ENCODE measurements around the gene CD160. TPM values are rescaled to one million over a fixed set of nuclear protein-coding genes. Genes with fewer than 3 reads are reported as not detected.
A peak's percentile ranks its signal among the peaks of the same experiment; 100 is the strongest.

CD160 gene
- total and polyA plus RNA-seq, 8 donors, result 0.42 to 3.2 (median 2.6) TPM

DNA sequence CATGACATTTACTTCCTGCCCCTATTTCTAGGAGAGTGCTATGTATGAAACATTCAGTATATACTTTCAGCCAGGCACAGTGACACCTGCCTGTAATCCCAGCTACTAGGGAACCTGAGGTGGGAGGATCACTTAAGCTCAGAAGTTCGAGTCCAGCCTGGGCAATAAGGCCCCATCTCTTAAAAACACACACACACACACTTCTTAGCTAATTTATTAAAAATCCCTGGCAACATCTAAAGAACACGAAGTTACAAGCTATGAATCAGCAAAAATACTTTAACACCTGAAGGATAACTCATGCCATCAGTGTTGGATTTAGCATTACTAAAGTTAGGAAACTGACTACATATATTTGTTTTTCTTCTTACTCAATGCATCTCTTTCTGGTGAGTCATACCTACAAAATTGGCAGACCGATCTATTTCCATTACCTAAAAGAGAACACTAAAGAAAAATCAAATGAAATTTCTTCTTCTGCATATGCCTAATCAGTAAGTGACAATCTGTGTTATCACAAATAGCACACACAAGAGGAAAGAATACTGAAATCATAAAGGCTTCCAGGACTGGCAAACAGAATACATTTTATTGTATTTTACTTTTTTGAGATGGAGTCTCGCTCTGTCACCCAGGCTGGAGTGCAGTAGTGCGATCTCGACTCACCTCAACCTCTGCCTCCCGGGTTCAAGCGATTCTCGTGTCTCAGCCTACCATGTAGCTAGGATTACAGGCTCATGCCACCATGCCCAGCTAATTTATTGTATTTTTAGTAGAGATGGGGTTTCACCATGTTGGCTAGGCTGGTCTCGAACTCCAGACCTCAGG, 63.2 kb downstream of the CD160 start:
- TF ChIP-seq, protein P1, sequence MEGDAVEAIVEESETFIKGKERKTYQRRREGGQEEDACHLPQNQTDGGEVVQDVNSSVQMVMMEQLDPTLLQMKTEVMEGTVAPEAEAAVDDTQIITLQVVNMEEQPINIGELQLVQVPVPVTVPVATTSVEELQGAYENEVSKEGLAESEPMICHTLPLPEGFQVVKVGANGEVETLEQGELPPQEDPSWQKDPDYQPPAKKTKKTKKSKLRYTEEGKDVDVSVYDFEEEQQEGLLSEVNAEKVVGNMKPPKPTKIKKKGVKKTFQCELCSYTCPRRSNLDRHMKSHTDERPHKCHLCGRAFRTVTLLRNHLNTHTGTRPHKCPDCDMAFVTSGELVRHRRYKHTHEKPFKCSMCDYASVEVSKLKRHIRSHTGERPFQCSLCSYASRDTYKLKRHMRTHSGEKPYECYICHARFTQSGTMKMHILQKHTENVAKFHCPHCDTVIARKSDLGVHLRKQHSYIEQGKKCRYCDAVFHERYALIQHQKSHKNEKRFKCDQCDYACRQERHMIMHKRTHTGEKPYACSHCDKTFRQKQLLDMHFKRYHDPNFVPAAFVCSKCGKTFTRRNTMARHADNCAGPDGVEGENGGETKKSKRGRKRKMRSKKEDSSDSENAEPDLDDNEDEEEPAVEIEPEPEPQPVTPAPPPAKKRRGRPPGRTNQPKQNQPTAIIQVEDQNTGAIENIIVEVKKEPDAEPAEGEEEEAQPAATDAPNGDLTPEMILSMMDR (IDR thresholded peaks at IDR 0.05), result no peak
- Histone ChIP-seq H3K27me3 (no peaks in the 10 kb centered on the region), H3K36me3 (peaks cover 0 to 29% of the 10 kb centered on the region in 2 donors), H3K4me1 (peaks cover 7 to 14% of the 10 kb centered on the region in 2 donors), H3K9me3 (no peaks in the 10 kb centered on the region), H3K4me3 (no peak overlapping the region), H3K27ac (peak overlapping the region; percentile 31 to 55)
- intact Hi-C loops (cut with DNase I), result no loop called here
- peak; percentile 84 for ATAC-seq
- DNase-seq, result no peak

DNA sequence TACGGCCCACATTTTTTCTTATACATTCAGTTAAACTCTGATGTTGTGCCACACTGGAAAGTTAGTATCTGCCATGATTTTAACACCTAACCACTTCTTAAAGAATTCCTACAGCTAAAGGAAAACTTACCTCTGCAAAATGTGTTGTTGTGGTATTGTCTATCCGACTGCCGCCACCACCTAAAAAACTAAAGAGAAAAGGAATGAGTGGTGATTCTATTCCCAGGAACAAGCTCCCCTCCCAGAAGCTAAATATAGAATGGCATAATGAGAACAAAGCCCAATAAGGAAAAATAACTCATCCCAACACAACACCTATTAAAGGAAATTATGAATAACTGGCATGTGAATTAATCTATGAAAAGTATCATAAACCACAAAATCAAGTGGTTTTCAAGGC, 65.1 kb downstream of the CD160 start:
- intact Hi-C loops (cut with DNase I), result no loop called here
- TF ChIP-seq, protein P1 (IDR thresholded peaks at IDR 0.05), result no peak
- Histone ChIP-seq H3K4me3 (no peak overlapping the region), H3K4me1 (peaks cover 7 to 14% of the 10 kb centered on the region in 2 donors), H3K9me3 (no peaks in the 10 kb centered on the region), H3K27me3 (no peaks in the 10 kb centered on the region), H3K36me3 (peaks cover 0 to 39% of the 10 kb centered on the region in 2 donors), H3K27ac (no peak overlapping the region)
- ATAC-seq (no peak), DNase-seq (no peak)

DNA sequence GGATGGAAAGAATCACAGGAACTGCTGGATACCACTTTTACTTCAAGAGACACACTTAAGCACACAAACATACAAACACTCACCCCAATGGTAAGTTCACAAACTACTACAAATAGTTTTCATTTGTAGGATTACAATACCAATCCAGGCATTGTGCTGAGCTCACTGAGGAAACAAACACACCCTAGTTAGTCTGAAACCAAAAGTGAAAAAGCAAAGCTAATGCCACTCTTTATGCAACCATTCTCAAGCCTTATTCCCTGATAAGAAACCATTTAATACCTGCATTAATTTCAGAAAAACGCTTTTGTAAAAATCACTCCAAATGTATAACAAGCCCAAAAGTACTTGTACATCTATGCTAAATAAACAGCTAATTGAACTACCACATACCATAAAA, 66.2 kb downstream of the CD160 start:
- peak; percentile 81 for ATAC-seq

DNA sequence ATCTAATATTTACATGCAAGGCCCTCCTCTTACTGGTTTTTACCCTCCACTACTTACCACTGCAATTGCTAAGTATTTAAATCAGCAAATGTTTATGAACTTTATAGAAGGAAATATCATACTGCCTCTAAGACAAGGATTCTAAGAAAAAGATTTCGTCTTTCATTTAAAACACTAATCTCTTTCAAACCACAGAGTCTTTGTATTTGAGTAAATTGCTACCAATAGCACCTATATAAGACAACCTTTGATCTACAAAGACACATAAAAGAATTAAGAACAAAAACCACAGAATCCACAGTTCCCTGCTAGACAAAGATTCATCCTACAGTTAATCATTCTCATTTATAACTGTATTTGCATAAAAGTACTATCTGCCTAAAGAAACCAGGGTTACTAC, 67.0 kb downstream of the CD160 start:
- DNase-seq, result no peak
- no peak overlapping the region for H3K4me3 ChIP-seq
- peak overlapping the region in 1 of 2 donors; percentile 39 for H3K27ac ChIP-seq
- peaks cover 7 to 14% of the 10 kb centered on the region in 2 donors for H3K4me1 ChIP-seq
- peaks cover 0 to 23% of the 10 kb centered on the region in 2 donors for H3K36me3 ChIP-seq
- TF ChIP-seq, protein P1 (IDR thresholded peaks at IDR 0.05), result no peak
- no peak for ATAC-seq
- no peaks in the 10 kb centered on the region for H3K27me3 ChIP-seq
- intact Hi-C loops (cut with DNase I), result no loop called here
- H3K9me3 ChIP-seq, result no peaks in the 10 kb centered on the region

More for the DNA sequence above, 66.2 kb downstream of the CD160 start:
- intact Hi-C loops (cut with DNase I), result no loop called here
- Histone ChIP-seq H3K27me3 (no peaks in the 10 kb centered on the region), H3K36me3 (peaks cover 0 to 27% of the 10 kb centered on the region in 2 donors), H3K27ac (peak overlapping the region; percentile 39 to 62), H3K9me3 (no peaks in the 10 kb centered on the region), H3K4me3 (no peak overlapping the region), H3K4me1 (peaks cover 7 to 14% of the 10 kb centered on the region in 2 donors)
- DNase-seq, result no peak
- TF ChIP-seq, protein P1 (IDR thresholded peaks at IDR 0.05), result no peak

DNA sequence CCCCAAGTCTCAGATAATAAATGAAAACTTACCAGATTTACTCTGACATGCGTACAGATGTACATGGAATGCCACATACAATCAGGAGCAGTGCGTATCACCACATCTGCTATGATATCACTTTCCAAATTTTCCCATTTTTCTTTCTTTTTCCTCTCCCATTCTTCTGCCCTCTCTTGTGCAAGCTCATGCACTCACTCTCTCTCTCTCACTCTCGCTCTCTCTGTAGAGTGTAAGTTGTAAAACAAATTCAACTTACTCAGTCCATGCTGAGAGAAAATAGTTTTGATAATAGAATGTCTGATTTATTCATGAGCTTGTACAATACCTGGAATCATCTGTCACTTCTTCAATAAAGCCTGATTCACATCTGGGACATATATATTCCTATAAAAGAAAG, 69.3 kb downstream of the CD160 start:
- peaks cover 0 to 31% of the 10 kb centered on the region in 2 donors for H3K36me3 ChIP-seq
- no peak for DNase-seq
- ATAC-seq, result no peak
- H3K4me1 ChIP-seq, result peaks cover 7 to 14% of the 10 kb centered on the region in 2 donors
- intact Hi-C loops (cut with DNase I), result no loop called here
- TF ChIP-seq, protein P1 (IDR thresholded peaks at IDR 0.05), result no peak
- H3K9me3 ChIP-seq, result no peaks in the 10 kb centered on the region
- no peaks in the 10 kb centered on the region for H3K27me3 ChIP-seq
- no peak overlapping the region for H3K27ac ChIP-seq
- H3K4me3 ChIP-seq, result no peak overlapping the region

Other genes with a start within 250 kb of the CD160 start
- 10 to 100 TPM; 14.5 to 19.1 TPM for gene GPR89A, start 111.5 kb upstream of the CD160 start, total RNA-seq
- 10 to 100 TPM; 28.5 to 45.5 (median 34.3) TPM for gene GPR89A, start 111.5 kb upstream of the CD160 start, polyA plus RNA-seq (ENCODE audit: insufficient read length in 6 of 6)
- under 1 TPM; 0.18 to 0.29 TPM for gene PDZK1, start 12.1 kb upstream of the CD160 start, total RNA-seq
- gene PDZK1, start 12.1 kb upstream of the CD160 start, polyA plus RNA-seq (ENCODE audit: insufficient read length in 6 of 6), result 1 to 10 TPM; 1.8 to 3.0 (median 2.1) TPM
- gene RNF115, start 104.6 kb downstream of the CD160 start, total RNA-seq, result 10 to 100 TPM; 11.8 to 14.7 TPM
- 10 to 100 TPM; 17.2 to 20.4 (median 18.2) TPM for gene RNF115, start 104.6 kb downstream of the CD160 start, polyA plus RNA-seq (ENCODE audit: insufficient read length in 6 of 6)
- 10 to 100 TPM; 20.1 to 27.4 TPM for gene POLR3C, start 104.7 kb downstream of the CD160 start, total RNA-seq
- gene POLR3C, start 104.7 kb downstream of the CD160 start, polyA plus RNA-seq (ENCODE audit: insufficient read length in 6 of 6), result 10 to 100 TPM; 32.3 to 40.6 (median 36.8) TPM
- 1 to 10 TPM; 2.7 to 4.5 TPM for gene NUDT17, start 126.1 kb downstream of the CD160 start, total RNA-seq
- 10 to 100 TPM in 4 of 6 donors, 1 to 10 TPM in 2; 8.5 to 12.7 (median 10.5) TPM for gene NUDT17, start 126.1 kb downstream of the CD160 start, polyA plus RNA-seq (ENCODE audit: insufficient read length in 6 of 6)
- 10 to 100 TPM; 35.8 to 42.6 TPM for gene PIAS3, start 139.6 kb downstream of the CD160 start, total RNA-seq
- 10 to 100 TPM; 67.2 to 98.0 (median 74.3) TPM for gene PIAS3, start 139.6 kb downstream of the CD160 start, polyA plus RNA-seq (ENCODE audit: insufficient read length in 6 of 6)
- gene ANKRD35, start 166.4 kb downstream of the CD160 start, total RNA-seq, result 1 to 10 TPM; 1.4 to 3.4 TPM
- 1 to 10 TPM; 3.7 to 4.8 (median 4.2) TPM for gene ANKRD35, start 166.4 kb downstream of the CD160 start, polyA plus RNA-seq (ENCODE audit: insufficient read length in 6 of 6)
- gene ITGA10, start 190.6 kb downstream of the CD160 start, total RNA-seq, result 10 to 100 TPM in 1 of 2 donors, 1 to 10 TPM in 1; 5.8 to 12.5 TPM
- gene ITGA10, start 190.6 kb downstream of the CD160 start, polyA plus RNA-seq (ENCODE audit: insufficient read length in 6 of 6), result 1 to 10 TPM; 2.7 to 5.0 (median 3.5) TPM
- gene PEX11B, start 199.2 kb downstream of the CD160 start, total RNA-seq, result 10 to 100 TPM; 31.9 to 32.4 TPM
- 10 to 100 TPM; 43.3 to 53.1 (median 45.3) TPM for gene PEX11B, start 199.2 kb downstream of the CD160 start, polyA plus RNA-seq (ENCODE audit: insufficient read length in 6 of 6)
- gene RBM8A, start 208.0 kb downstream of the CD160 start, total RNA-seq, result 100 to 1,000 TPM in 1 of 2 donors, 10 to 100 TPM in 1; 90.2 to 118 TPM
- 100 to 1,000 TPM; 168 to 197 (median 187) TPM for gene RBM8A, start 208.0 kb downstream of the CD160 start, polyA plus RNA-seq (ENCODE audit: insufficient read length in 6 of 6)
- 10 to 100 TPM; 28.9 to 32.0 TPM for gene LIX1L, start 238.5 kb downstream of the CD160 start, total RNA-seq
- 10 to 100 TPM; 36.7 to 45.7 (median 44.1) TPM for gene LIX1L, start 238.5 kb downstream of the CD160 start, polyA plus RNA-seq (ENCODE audit: insufficient read length in 6 of 6)
- gene ANKRD34A, start 245.1 kb downstream of the CD160 start, total RNA-seq, result 1 to 10 TPM in 1 of 2 donors, under 1 TPM in 1; 0.82 to 1.2 TPM
- 1 to 10 TPM in 3 of 6 donors, under 1 TPM in 3; 0.73 to 1.3 (median 0.91) TPM for gene ANKRD34A, start 245.1 kb downstream of the CD160 start, polyA plus RNA-seq (ENCODE audit: insufficient read length in 6 of 6)
- 10 to 100 TPM; 19.6 to 20.8 TPM for gene POLR3GL, start 245.2 kb downstream of the CD160 start, total RNA-seq
- 10 to 100 TPM; 43.1 to 50.2 (median 44.6) TPM for gene POLR3GL, start 245.2 kb downstream of the CD160 start, polyA plus RNA-seq (ENCODE audit: insufficient read length in 6 of 6)

All from left lung (tissue), 10 donors.